Cardiac septum (tissue), 1 donor: ENCODE results near the gene AP5B1. TPM values are rescaled to one million over a fixed set of nuclear protein-coding genes. Genes with fewer than 3 reads are reported as not detected.

Experiments
- DNase-seq: peaks from one replicate; pipeline ENCODE4 v3.0.0-alpha.2; 2020; ENCODE audit warnings: low spot score
- intact Hi-C: fragments of 100-400 bp; cut with DNase I; formaldehyde crosslinking; loops from one replicate; pipeline ENCODE4 v1.14.0; 2022
- long read RNA-seq: library from polyadenylated mRNA; unstranded; transcript quantifications from one replicate; pipeline ENCODE4 v2.0.0, GENCODE V29; 2021
- total RNA-seq: library from RNA; stranded (reverse); fragmentation: NEBNext Ultra II Directional; extraction: Animal tissue kit (Norgen Biotek cat#: 25700); gene quantifications from one replicate; pipeline ENCODE4 v1.2.1, GENCODE V29; 2021
- donor health status: DM: no; HTN: no; CAD: no.

Gene AP5B1, protein sequence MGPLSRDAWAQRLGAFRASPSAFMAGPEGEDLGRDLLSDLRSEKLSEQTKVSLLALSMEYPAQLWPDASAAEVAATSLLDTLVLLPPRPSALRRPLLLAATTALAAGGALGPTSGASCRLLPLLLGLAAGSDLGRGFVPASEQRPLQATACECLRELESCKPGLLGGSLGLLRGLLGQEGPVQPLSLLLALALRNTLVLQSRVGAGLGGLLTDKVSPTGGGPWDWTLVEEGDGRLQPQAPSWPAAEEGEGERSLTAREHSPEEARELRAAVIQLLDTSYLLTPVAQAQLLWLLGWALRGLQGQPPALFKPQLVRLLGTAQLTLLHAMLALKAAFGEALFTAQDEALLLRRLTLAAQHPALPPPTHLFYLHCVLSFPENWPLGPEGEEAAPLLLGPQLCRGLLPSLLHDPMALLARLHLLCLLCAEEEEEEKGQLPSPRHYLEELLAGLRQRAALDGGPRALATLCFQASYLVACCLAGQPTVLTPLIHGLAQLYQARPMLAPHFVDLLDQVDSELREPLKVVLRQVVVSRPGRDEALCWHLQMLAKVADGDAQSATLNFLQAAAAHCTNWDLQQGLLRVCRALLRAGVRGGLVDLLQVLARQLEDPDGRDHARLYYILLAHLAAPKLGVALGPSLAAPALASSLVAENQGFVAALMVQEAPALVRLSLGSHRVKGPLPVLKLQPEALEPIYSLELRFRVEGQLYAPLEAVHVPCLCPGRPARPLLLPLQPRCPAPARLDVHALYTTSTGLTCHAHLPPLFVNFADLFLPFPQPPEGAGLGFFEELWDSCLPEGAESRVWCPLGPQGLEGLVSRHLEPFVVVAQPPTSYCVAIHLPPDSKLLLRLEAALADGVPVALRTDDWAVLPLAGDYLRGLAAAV
- 8.7 TPM for total RNA-seq
- long read RNA-seq, full-length matches to known transcripts = 14 of 33 reads
- long read RNA-seq, partial matches to known transcripts = 0 of 33 reads
- long read RNA-seq, other reads (novel, unspliced or antisense) = 19 of 33 reads

DNA sequence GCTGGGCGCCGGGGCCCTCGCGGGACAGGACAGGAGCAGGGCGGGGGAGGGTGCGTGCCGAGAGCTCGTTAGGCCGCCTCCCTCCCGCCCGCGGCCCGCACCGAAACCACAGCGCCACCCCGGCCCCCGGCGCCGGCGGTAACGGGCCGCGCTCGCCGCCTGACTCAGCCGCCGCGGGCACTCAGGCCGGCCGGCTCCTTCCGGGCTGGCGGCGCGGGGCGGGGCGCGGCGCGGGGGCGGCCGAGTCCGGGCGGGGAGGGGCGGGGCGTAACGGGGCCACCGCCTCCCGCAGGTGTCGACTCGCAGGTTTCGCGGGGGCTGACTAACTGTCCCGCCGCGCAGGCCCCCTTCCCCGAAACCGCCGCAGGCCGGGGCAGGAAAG, at the start of gene AP5B1:
AP5B1 (minus strand) TSS at position 207 of the 382 bp plus-strand sequence. CDS start 385 bp downstream, outside the sequence.
- DNase-seq = peak; percentile 91
- intact Hi-C loops = no loop called here

DNA sequence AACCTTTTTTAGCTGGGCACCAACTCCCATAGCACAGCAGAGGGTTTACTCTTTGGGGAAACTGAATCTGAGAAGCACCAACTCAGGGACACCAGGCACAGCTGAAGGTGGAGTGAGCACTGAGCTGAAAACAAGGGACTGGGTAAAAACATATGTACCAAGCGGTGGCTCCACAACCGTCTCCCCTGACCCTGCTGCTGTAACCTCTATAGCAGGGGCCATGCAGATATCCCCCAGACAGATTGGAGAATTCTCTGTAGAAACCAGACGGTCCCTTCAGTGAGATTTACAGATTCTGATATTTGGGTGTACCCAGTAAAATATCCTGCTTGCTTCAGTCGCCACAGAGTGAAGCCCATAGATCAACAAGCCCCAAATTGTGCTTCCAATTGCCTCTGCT, 48.7 kb upstream of the AP5B1 start:
- DNase-seq = no peak
- intact Hi-C loops = no loop called here

DNA sequence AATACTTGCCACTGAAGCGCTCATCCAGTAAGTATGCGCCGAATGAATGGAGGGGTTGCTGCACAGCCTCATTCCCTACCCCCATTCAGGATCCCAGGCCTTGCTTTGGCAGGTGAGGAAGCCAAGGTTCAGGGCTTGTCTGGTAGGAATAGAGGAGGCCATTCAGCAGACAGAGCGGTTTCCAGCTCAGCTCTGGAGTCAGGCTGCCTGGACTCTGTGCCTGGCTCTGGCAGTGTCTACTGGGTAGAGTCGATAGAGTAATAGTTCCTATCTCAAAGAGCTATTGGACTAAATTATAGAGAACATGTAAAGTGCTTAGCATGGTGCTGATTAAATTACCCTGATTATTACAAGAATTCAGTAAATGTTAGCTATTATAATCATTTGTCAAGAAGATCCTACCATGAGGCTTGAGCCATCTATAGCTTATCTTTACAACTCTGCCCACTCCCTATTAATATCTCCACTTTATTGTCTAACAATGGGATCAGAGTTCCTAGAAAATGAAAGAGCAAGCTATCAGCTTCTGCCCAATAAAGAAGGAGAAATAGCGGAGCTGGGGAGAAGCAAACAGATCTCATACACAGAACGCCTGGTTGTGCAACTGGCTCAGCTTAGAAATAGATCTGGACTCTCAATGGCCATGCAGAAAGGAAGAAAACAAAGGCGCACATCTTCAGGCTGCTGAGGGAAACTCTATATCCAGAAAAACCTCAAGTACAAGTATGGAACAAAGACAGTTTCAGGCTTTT, 46.4 kb upstream of the AP5B1 start:
- DNase-seq = no peak
- intact Hi-C loops = no loop called here

DNA sequence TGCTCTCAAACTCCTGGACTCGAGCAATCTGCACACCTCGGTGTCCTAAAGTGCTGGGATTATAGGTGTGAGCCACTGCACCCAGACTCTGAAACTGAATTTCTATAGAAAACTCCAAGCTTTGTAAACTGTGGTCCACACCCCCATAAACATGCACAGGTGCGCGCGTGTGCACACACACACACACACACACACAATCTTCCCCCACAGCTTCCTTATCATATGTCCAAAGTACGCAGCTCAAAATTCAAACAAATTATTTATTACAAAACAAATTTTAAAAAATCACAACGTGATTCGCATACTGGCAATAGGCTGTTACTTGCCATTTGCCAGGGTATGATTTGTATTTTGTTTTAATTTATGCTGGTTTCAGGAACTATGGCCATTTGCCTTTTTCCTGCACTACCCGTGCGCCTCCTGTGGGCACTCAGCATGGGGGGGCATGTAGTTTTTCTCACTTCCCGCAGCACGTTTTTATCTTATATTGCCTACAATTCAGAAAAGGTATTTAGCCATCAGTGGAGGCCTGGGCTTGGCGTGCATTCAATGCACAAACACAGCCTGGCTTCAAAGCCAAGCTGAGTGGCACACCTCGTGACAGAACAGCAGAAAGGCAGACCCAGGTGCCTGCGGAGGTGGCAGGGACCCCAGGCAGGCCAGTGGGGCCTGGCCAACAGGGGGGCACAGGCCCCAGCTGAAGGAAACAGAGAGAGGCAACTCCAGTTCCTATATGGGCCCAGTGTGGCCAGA, 42.2 kb upstream of the AP5B1 start:
- DNase-seq = no peak
- intact Hi-C loops = no loop called here

DNA sequence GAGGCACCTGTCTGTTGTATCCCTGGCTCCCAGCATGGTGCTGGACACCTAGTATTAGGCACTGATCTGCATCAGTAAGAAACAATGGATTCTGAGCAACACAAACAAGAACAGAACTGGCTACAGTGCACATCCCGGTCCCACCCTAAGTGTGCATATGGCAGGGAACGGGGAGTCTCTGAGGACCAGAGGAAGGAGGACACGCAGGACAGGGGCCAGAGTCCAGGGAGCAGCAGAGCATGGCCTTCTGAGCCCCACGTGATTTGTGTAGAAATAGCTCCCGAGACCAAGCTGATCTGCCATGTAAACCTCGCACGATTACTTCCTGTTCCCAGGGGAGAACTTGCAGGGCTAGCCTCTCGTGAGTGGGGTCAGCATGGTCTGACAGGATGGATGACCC, 40.3 kb upstream of the AP5B1 start:
- intact Hi-C loops = no loop called here
- DNase-seq = no peak

DNA sequence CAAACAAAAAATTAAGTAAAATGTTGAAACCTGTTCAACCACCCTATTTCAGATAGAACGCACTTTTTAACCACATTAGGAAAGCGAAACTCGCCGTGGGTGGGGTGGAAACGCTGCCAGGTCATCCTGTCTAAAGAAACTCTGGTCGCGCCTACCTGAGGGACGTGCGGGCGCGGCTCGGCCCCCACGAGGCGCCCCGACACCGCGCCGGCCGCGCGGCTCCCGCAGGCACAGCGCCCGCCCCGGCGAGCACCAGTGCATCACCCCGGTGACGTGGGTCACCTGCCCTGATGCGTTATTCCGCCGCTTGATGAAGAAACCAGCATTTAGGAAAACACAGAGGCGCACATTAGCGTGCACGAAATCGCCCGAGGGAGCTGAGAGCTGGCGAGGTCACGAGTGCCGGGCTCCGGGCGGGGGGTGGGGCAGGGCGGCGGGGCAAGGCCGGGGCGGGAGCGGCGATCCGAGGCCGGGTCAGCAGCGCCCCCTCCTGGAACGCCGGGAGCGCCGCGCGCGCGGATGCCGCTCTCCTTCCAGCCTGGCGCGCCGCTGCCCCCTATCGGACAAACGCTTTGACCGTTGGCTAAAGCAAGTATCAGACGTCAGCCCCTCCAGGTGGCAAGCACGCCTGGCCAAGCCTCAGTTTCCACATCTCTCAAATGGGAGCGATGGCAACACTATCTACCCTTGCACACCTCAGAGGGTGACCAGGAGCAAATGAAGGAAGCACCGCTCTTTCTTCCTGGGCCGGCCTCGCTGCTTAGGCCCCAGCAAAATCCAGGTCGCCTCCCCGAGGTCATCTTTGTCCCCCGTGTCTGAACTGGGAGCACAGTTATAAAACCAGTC, 37.3 kb upstream of the AP5B1 start:
- peak; percentile 98 for DNase-seq
- intact Hi-C loops = loop anchor here (2.0 to 5.0 kb wide), 3 partner anchors 39 to 196 kb away; partner anchors contain the start of gene KAT5

DNA sequence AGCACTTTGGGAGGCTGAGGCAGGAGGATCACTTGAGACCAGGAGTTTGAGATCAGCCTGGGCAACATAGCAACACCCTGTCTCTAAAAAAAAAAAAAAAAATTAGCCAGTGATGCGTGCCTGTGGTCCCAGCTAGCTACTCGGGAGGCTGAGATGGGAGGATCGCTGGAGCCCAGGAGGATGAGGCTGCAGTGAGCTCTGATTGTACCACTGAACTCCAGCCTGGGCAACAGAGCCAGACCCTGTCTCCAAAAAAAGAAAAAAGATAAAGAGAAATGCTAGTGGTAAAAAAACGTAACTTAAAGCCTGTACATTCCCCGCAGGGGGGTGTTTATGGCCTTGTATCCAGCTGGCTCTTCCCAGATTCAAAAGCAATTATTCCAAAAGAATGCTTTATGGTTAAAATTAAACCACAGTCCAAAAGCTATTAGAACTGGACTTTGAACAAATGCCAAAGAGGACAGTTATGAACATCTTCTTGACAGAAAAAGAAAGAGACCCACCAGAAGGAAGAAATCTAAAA, 36.6 kb upstream of the AP5B1 start:
- intact Hi-C loops = loop anchor here (5.0 kb wide), 1 partner anchor 195 kb away; no protein-coding TSS in a partner anchor
- no peak for DNase-seq

DNA sequence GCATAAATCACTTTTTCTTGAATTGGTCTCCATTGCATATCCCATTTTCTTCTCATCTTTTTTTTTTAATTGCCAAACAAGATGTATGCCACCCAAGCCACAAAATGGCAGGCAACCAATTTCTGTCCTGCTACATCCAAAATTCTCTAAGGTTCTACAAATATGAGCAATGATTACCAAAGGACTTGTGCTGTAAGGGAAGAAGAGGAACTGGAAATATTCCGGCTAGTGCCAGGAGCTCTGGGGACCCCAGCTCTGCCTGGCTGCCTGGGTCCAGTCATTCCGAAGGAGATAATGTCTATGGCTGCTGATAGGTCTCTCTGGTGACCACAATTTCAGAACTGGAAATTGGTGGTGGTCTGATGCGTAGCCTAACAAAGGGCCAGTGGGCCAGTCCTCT, 35.9 kb upstream of the AP5B1 start:
- DNase-seq = no peak
- intact Hi-C loops = loop anchor here (5.0 kb wide), 1 partner anchor 194 kb away; no protein-coding TSS in a partner anchor

DNA sequence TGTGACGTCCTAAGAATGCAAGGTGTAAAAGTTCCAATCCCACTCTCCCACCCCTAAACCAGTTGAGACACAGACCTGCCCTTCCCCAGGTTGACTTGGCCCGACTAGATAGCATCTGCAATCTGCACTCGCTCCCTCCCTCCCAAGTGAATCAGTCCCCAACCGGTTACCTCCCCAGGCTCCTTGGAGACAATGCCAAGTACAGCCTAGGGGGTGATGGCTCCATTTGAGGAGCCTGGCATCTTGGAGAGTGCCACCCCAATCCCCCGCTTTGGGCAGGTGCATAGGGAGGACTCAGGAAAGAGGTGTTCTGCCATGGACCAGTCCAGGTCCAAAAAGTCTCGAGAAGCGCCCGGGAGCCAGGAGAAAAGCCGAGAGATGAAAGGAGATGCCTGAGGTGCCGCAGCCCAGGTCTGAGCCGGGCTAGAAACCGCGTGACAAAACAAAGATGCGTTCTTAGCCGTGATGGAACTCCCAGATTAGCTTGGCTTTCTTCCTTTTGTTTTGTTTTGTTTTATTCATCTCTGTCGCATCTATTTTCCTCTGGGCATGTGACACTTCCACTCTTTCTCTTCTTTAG, 34.3 kb upstream of the AP5B1 start:
- DNase-seq = no peak
- intact Hi-C loops = loop anchor here (5.0 kb wide), 1 partner anchor 193 kb away; no protein-coding TSS in a partner anchor

DNA sequence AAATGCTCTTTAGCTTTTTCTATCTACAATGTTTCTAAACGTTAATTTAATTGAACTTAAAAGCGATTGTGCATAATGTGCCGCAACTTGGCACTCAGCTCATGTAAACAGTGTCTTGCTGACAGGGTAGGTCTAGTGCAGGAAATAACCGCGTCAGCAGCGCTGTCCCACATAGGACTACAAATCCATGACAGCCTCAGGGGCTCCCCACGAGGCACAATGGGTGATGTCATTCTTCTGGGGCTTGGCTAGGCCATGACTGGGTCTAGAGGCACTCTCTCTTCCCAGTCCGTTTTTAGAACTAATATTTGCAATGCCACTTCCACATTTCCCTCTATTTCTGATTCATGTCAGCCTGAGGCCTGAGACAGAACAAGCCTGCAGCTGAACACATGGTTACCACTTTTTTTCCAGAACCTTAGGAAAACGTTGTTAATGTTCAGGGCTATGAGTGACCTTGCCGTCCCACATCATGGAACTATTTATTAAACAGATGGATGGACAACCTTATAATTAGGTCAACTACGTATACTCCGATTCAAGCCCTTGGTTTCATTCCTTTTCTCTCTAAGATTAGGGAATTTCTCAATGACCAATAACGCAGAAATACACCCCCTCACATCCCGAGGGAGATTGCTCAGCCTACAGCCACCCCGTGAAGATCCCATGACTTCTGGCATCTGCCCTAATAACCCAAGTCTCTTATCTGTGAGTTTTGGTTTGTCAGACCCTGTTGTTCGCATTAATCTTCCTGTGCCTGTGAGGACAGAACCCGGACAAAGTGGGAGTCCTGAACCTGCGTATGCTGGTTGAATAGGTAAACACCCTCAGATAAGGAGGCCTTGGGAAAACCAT, 33.6 kb upstream of the AP5B1 start:
- intact Hi-C loops = no loop called here
- no peak for DNase-seq

DNA sequence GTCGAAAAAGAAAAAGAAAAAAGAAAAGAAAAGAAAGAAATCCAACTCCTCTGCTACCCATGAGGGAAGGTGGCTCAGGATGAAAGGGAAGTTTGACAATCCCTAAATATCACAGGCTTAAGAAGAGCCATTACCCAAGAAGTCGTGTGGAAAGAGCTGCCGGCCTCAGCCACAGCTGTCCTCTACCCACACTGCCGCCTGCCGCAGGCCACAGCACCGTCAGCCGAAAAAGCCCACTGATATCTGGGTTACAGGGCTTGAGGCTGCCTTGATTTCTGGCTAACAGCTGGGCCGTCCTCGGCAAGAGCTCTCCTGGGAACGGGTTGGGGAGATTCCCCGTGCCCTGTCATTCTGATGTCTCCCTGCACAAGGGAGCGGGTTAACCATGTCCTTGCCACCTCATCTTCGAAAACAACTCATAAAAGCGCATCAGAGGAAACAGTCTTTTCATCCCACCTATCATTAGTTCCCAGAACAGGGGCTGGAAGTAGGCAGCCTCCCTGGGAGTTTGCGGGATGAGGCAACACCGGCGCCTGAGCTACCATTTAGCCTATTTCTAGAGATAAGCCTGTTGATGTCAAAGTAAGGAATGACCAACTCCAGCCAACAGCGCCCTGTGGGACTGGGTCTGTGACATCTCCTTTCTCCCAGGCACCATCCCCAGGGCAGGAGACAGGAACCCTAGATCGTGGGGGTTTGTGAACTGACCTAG, 31.1 kb upstream of the AP5B1 start:
- intact Hi-C loops = no loop called here
- DNase-seq = no peak

DNA sequence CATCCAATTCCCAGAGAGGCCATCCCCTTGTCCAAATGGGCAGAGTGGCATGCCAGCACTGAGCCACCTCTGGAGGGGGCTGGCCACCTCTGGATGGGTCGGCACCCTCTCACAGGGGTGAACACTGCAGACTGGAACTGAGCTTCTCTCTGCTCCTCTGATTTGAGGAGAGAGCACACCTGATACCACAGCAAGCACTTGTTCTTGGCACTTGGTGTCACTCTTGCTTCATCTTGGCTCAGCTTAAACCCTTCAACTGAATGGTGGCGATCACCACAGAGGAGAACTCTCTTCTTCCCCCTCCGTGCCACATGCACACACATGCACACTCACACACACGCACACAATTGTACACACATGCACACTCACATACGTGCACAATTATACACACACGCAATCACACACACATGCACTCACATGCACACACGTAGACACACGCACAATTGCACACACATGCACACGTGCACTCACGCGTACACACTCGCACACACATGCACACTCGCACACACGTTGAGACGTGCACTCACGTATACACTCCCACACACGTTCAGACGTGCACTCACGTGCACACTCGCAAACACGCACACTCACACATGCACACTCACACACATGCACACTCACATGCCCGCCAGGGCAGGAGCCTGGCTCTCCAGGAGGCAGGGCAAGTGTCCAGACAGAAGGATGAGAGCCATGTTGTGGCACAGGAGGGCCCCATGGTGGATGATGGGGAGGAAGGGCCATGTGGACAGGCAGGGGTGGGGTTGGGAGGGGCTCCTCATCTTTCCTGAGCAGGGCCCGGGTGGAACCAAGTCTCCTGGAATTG, 29.5 kb upstream of the AP5B1 start:
- intact Hi-C loops = no loop called here
- no peak for DNase-seq

DNA sequence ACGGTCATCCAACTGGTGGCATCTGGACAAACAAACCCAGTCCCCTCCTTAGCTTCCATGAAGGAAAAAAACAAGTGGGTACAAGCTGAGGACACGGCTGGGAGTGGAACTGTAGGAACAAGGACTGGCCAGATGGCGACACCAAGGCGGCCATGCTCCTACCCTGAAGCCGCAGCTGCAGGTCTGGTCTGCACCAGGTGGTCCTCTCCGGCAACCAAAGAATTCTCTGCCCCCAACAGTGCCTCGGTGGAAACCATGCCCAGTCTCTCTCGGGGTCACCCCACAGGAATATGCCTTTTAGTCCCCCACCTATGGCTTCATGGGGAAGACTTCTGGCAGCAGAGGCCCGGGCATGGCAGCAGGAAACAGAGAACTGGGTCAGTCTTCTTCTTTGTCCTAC, 28.7 kb upstream of the AP5B1 start:
- intact Hi-C loops = no loop called here
- no peak for DNase-seq

DNA sequence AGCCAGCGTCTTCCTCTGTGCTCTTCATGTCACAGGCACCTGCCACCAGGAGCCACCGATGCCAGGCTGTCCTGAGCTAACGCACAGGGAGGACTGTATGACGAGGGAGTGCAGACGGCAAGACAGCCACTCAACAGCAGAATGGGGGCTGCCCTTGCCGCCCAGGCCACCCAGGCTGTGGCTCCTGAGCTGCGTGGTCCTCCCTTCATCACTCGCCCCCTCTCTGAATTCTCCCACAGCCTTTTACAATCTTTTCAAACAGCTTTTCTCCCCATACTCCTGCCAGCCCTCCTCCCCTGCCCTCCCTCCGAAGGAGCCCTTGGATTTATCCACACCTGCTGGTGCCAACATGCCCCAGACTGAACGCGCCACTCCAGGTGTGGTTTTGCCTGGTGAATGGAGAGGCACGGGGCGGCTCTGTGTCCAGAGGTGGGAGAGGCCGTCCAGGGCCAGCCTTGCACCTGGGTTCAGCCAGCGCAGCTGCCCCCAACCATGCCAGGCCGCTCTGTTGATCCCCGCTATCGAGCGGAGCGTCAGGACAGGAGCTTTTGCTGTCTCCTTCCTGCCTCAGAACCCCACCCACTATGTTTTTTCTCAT, 28.1 kb upstream of the AP5B1 start:
- DNase-seq = no peak
- intact Hi-C loops = no loop called here

DNA sequence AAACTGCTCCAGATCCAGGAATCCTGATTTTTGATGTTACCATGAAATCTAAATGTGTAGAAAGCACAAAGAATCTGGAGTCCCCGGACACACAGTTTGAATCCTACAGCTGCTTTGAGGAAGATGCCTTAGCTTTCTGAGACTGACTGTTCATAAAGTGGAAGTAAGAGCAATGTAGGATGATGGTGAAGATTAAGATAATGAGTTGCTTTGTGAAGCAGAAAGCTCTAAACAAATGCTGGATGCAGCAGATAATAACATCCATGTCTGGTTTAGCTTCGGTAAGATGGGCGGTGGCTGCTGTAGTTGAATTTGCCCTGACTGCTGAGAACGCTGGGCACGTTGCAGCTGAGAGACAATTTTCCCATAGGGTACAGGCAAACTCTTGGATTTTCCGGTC, 26.2 kb upstream of the AP5B1 start:
- DNase-seq = no peak
- intact Hi-C loops = no loop called here
